HepG2 (cell line): ENCODE data around the gene CEP43. TPM values are rescaled to one million over a fixed set of nuclear protein-coding genes. Genes with fewer than 3 reads are reported as not detected.
A peak's percentile ranks its signal among the peaks of the same experiment; 100 is the strongest.

ENCODE experiments used
- CREM ChIP-seq, 2 experiments: sonication (generic) in 1 of 2; formaldehyde crosslinking in 1 of 2; IDR thresholded peaks; 2 replicates each; pipeline versions ENCODE4 v1.4.0 to v1.6.1; 2016 to 2020; ENCODE audit warnings: antibody characterized with exemption in 1 of 2, mild to moderate bottlenecking in 1 of 2, missing genetic modification reagents in 1 of 2
- DR1 ChIP-seq: sonication (generic); formaldehyde crosslinking; IDR thresholded peaks from 2 replicates; pipeline ENCODE4 v1.8.0; 2021; ENCODE audit warnings: mild to moderate bottlenecking, missing genetic modification reagents, inconsistent platforms
- FOXM1 ChIP-seq: sonication (generic); formaldehyde crosslinking; IDR thresholded peaks from 2 replicates; pipeline ENCODE4 v1.5.0; 2020; ENCODE audit warnings: missing genetic modification reagents
- GLI4 ChIP-seq: sonication (generic); formaldehyde crosslinking; IDR thresholded peaks from 2 replicates; pipeline ENCODE4 v1.5.1; 2020; ENCODE audit warnings: missing genetic modification reagents, mild to moderate bottlenecking, moderate library complexity, borderline replicate concordance
- HIVEP1 ChIP-seq: sonication (generic); formaldehyde crosslinking; IDR thresholded peaks from 2 replicates; pipeline ENCODE4 v1.4.0; 2020; ENCODE audit warnings: mild to moderate bottlenecking, missing genetic modification reagents
- MBNL3 ChIP-seq: fragments of 250-450 bp; sonication (Bioruptor Pico); conservative IDR thresholded peaks from 2 replicates; pipeline ENCODE4 v1.8.0; 2022; ENCODE audit warnings: mild to moderate bottlenecking, inconsistent platforms
- MTA1 ChIP-seq: sonication (generic); formaldehyde crosslinking; IDR thresholded peaks from 2 replicates; pipeline ENCODE4 v1.4.0; 2020; ENCODE audit warnings: missing genetic modification reagents, mild to moderate bottlenecking, borderline replicate concordance
- ZIK1 ChIP-seq: sonication (generic); formaldehyde crosslinking; IDR thresholded peaks from 2 replicates; pipeline ENCODE4 v1.5.0; 2020; ENCODE audit warnings: mild to moderate bottlenecking, low read depth, missing genetic modification reagents, borderline replicate concordance
- ZNF230 ChIP-seq: sonication (generic); formaldehyde crosslinking; IDR thresholded peaks from 2 replicates; pipeline ENCODE4 v1.4.0; 2020; ENCODE audit warnings: mild to moderate bottlenecking, missing genetic modification reagents
- ZNF274 ChIP-seq: sonication (generic); formaldehyde crosslinking; IDR thresholded peaks from 2 replicates; pipeline ENCODE4 v1.5.1; 2020; ENCODE audit warnings: mild to moderate bottlenecking, missing genetic modification reagents
- ZNF451 ChIP-seq: sonication (generic); formaldehyde crosslinking; IDR thresholded peaks from 2 replicates; pipeline ENCODE4 v1.5.0; 2020; ENCODE audit warnings: mild to moderate bottlenecking, missing genetic modification reagents
- ZNF605 ChIP-seq: sonication (generic); formaldehyde crosslinking; IDR thresholded peaks from 2 replicates; pipeline ENCODE4 v1.8.0; 2022; ENCODE audit warnings: mild to moderate bottlenecking, missing genetic modification reagents
- polyA plus RNA-seq, 8 experiments: library from polyadenylated mRNA; depleted of rRNA in 3 of 8; stranded (reverse) in 7 of 8; unstranded in 1 of 8; fragments of >200 nt; fragmentation: Illumina TruSeq in 4 of 8; extraction: Trizol in 4 of 8; gene quantifications; 2 replicates each; pipeline versions ENCODE4 v1.2.1 to v1.2.3, GENCODE V29; 2011 to 2016; ENCODE audit warnings: low read depth in 4 of 8, missing spikeins in 1 of 8, mixed read lengths in 1 of 8; ENCODE audit not compliant: insufficient read depth in 1 of 8
- total RNA-seq, 5 experiments: library from RNA; depleted of rRNA; stranded (reverse); fragments of >200 nt; fragmentation: Illumina TruSeq; extraction: Trizol; gene quantifications; 2 replicates each; pipeline ENCODE4 v1.2.3, GENCODE V29; 2016; ENCODE audit warnings: low read depth in 1 of 5
- TF ChIP-seq, protein P1 (sequence below): sonication (generic); formaldehyde crosslinking; IDR thresholded peaks from 2 replicates; pipeline ENCODE4 v1.5.1; 2020; ENCODE audit warnings: mild to moderate bottlenecking, missing genetic modification reagents, moderate library complexity
- TF ChIP-seq, protein P2 (sequence below): sonication (generic); formaldehyde crosslinking; IDR thresholded peaks from 2 replicates; pipeline ENCODE4 v1.8.0; 2022; ENCODE audit warnings: low read depth, missing genetic modification reagents
- TF ChIP-seq, protein P3 (sequence below): sonication (generic); formaldehyde crosslinking; conservative IDR thresholded peaks from 2 replicates; pipeline ENCODE4 v1.4.0; 2020; ENCODE audit warnings: mild to moderate bottlenecking, missing genetic modification reagents, moderate library complexity
- TF ChIP-seq, protein P4 (sequence below): IDR thresholded peaks from 2 replicates; pipeline ENCODE4 v1.6.1; 2016; ENCODE audit warnings: mild to moderate bottlenecking, missing biosample characterization, missing genetic modification reagents
- TF ChIP-seq, protein P5 (sequence below): sonication (generic); formaldehyde crosslinking; IDR thresholded peaks from 2 replicates; pipeline ENCODE4 v1.8.0; 2022; ENCODE audit warnings: mild to moderate bottlenecking, missing genetic modification reagents; ENCODE audit not compliant: insufficient replicate concordance
- TF ChIP-seq, protein P6 (sequence below): sonication (generic); formaldehyde crosslinking; IDR thresholded peaks from 2 replicates; pipeline ENCODE4 v1.5.1; 2020; ENCODE audit warnings: mild to moderate bottlenecking, missing genetic modification reagents, borderline replicate concordance

Gene CEP43
- total and polyA plus RNA-seq, 2 of the 13 experiments (the other 11 are each of a cell fraction or from before 2014, with no cell fraction given) = 29.3 to 73.9 TPM

DNA sequence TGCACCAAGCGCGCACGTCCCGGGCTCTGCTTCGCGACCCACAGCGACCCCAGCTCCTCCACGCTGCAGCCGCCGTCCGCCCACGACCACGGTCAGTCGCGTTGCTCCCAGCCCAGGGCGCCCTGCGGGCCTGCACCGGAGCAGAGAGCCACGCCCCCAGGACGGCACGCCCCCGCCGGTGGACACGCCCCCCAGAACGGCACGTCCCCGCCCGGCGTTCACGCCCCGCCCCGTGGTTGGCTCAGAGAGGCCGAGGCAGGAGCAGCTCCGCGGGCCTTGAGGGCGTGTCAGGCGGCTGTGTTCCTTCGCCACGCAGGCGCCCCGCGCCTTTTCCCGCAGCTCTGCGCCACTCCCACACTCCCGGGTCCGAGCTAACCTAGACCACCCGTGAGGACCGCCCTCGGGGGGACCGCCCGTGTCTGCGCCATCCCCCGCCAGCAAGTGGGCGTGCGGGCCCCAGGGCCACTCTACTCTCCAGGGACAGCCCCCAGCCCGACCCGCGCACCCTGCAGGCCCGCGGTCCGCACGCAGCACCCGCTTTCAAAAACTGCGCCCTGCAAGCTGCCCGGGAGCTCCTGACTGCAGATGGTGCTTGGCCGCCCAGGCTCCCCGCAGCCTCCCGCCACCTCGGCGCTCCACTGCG, 42.6 kb upstream of the CEP43 start, which contains the start of gene RNASET2 (continued):
- TF ChIP-seq, protein P1, sequence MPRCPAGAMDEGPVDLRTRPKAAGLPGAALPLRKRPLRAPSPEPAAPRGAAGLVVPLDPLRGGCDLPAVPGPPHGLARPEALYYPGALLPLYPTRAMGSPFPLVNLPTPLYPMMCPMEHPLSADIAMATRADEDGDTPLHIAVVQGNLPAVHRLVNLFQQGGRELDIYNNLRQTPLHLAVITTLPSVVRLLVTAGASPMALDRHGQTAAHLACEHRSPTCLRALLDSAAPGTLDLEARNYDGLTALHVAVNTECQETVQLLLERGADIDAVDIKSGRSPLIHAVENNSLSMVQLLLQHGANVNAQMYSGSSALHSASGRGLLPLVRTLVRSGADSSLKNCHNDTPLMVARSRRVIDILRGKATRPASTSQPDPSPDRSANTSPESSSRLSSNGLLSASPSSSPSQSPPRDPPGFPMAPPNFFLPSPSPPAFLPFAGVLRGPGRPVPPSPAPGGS = peak; percentile 49
- peak; percentile 25; the same call in 1 of the 2 replicates for TF ChIP-seq HIVEP1 (CRISPR knock-in tag)
- 0 out of 2 replicates have a peak, but pooled peaks have one; percentile 5 for TF ChIP-seq FOXM1 (CRISPR knock-in tag)
- peak; percentile 67; the same call in 1 of the 2 replicates for TF ChIP-seq ZNF605 (CRISPR knock-in tag)
- TF ChIP-seq, protein P2, sequence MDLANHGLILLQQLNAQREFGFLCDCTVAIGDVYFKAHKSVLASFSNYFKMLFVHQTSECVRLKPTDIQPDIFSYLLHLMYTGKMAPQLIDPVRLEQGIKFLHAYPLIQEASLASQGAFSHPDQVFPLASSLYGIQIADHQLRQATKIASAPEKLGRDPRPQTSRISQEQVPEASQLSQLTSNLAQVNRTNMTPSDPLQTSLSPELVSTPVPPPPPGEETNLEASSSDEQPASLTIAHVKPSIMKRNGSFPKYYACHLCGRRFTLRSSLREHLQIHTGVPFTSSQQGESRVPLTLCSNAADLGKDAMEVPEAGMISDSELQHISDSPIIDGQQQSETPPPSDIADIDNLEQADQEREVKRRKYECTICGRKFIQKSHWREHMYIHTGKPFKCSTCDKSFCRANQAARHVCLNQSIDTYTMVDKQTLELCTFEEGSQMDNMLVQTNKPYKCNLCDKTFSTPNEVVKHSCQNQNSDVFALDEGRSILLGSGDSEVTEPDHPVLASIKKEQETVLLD (CRISPR knock-in tag) = 0 out of 2 replicates have a peak, but pooled peaks have one; percentile 49
- TF ChIP-seq, protein P3, sequence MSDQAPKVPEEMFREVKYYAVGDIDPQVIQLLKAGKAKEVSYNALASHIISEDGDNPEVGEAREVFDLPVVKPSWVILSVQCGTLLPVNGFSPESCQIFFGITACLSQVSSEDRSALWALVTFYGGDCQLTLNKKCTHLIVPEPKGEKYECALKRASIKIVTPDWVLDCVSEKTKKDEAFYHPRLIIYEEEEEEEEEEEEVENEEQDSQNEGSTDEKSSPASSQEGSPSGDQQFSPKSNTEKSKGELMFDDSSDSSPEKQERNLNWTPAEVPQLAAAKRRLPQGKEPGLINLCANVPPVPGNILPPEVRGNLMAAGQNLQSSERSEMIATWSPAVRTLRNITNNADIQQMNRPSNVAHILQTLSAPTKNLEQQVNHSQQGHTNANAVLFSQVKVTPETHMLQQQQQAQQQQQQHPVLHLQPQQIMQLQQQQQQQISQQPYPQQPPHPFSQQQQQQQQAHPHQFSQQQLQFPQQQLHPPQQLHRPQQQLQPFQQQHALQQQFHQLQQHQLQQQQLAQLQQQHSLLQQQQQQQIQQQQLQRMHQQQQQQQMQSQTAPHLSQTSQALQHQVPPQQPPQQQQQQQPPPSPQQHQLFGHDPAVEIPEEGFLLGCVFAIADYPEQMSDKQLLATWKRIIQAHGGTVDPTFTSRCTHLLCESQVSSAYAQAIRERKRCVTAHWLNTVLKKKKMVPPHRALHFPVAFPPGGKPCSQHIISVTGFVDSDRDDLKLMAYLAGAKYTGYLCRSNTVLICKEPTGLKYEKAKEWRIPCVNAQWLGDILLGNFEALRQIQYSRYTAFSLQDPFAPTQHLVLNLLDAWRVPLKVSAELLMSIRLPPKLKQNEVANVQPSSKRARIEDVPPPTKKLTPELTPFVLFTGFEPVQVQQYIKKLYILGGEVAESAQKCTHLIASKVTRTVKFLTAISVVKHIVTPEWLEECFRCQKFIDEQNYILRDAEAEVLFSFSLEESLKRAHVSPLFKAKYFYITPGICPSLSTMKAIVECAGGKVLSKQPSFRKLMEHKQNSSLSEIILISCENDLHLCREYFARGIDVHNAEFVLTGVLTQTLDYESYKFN (CRISPR knock-in tag) = no peak
- TF ChIP-seq, protein P4, sequence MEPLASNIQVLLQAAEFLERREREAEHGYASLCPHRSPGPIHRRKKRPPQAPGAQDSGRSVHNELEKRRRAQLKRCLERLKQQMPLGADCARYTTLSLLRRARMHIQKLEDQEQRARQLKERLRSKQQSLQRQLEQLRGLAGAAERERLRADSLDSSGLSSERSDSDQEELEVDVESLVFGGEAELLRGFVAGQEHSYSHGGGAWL = peak; percentile 32
- no peak for TF ChIP-seq MBNL3 (CRISPR knock-in tag)
- TF ChIP-seq, protein P5, sequence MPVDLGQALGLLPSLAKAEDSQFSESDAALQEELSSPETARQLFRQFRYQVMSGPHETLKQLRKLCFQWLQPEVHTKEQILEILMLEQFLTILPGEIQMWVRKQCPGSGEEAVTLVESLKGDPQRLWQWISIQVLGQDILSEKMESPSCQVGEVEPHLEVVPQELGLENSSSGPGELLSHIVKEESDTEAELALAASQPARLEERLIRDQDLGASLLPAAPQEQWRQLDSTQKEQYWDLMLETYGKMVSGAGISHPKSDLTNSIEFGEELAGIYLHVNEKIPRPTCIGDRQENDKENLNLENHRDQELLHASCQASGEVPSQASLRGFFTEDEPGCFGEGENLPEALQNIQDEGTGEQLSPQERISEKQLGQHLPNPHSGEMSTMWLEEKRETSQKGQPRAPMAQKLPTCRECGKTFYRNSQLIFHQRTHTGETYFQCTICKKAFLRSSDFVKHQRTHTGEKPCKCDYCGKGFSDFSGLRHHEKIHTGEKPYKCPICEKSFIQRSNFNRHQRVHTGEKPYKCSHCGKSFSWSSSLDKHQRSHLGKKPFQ = peak; percentile 69
- peak; percentile 63 for TF ChIP-seq ZIK1 (CRISPR knock-in tag)
- peak; percentile 9 for TF ChIP-seq ZNF451 (CRISPR knock-in tag)
- TF ChIP-seq ZNF230 (CRISPR knock-in tag) = peak; percentile 86; the same call in 1 of the 2 replicates
- TF ChIP-seq GLI4 (CRISPR knock-in tag) = peak; percentile 68; the same call in 1 of the 2 replicates
- TF ChIP-seq, protein P6, sequence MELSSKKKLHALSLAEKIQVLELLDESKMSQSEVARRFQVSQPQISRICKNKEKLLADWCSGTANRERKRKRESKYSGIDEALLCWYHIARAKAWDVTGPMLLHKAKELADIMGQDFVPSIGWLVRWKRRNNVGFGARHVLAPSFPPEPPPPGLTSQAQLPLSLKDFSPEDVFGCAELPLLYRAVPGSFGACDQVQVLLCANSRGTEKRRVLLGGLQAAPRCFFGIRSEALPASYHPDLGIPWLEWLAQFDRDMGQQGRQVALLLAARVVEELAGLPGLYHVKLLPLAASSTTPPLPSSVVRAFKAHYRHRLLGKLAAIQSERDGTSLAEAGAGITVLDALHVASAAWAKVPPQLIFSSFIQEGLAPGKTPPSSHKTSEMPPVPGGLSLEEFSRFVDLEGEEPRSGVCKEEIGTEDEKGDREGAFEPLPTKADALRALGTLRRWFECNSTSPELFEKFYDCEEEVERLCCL (CRISPR knock-in tag) = no peak
- peak; percentile 42; the same call in 1 of the 2 replicates for TF ChIP-seq DR1
- no peak for TF ChIP-seq CREM (IDR thresholded peaks at IDR 0.05)
- TF ChIP-seq CREM (CRISPR knock-in tag; IDR thresholded peaks at IDR 0.05) = no peak
- peak; percentile 85 for TF ChIP-seq ZNF274 (CRISPR knock-in tag)
- peak; percentile 93 for TF ChIP-seq MTA1 (CRISPR knock-in tag)
